Measurements from ENCODE around the gene ZNF148. TPM values are rescaled to one million over a fixed set of nuclear protein-coding genes. Genes with fewer than 3 reads are reported as not detected.

Gene ZNF148
- polyA plus RNA-seq, 2 of the 4 experiments (the other 2 are of a cell fraction): 9.9 to 26.5 TPM

- no peak overlapping the region for H3K4me2 ChIP-seq
- 50% methylated on average over 2 of the region's 2 CpGs for WGBS (ENCODE audit: missing lambda C conversion rate)
- POLR2A ChIA-PET: no interaction called here
Observed at GRCh38 chr3:125332504-125332903, 42.6 kb downstream of the ZNF148 start.

GRCh38 chr3:125331243-125331642 is 43.9 kb downstream of the ZNF148 start:
- FAIRE-seq (no peak), ATAC-seq (no peak), DNase-seq (ENCODE audit: low read depth in 1 of 2, low spot score in 1 of 2) (no peak)
- H3K4me1 ChIP-seq: peaks cover 7% of the 10 kb centered on the region; the same call in 1 of the 3 replicates
- no peak overlapping the region for H3K4me2 ChIP-seq
- TF ChIP-seq FOSB (CRISPR knock-in tag; IDR thresholded peaks at IDR 0.05) (no peak), SMC3 (IDR thresholded peaks at IDR 0.05) (no peak), PHF8 (IDR thresholded peaks at IDR 0.05; ENCODE audit: borderline replicate concordance, low read depth) (no peak), ZFP36 (IDR thresholded peaks at IDR 0.05; ENCODE audit: borderline replicate concordance, partially characterized antibody) (no peak), RFX5 (IDR thresholded peaks at IDR 0.05) (no peak), BHLHE40 (IDR thresholded peaks at IDR 0.05; ENCODE audit: low read depth, low read length) (no peak)
- H3K9me3 ChIP-seq: no peaks in the 10 kb centered on the region
- no peak overlapping the region for H3K27ac ChIP-seq
- ChIA-PET CTCF (no interaction called here), POLR2A (no interaction called here)
- no peak overlapping the region for H3K4me3 ChIP-seq

More at GRCh38 chr3:125332504-125332903, 42.6 kb downstream of the ZNF148 start:
- H3K4me3 ChIP-seq: no peak overlapping the region
- peaks cover 7% of the 10 kb centered on the region; the same call in 1 of the 3 replicates for H3K4me1 ChIP-seq
- no peaks in the 10 kb centered on the region for H3K9me3 ChIP-seq
- no peak for TF ChIP-seq HES2 (IDR thresholded peaks at IDR 0.05)
- no peak for TF ChIP-seq HOXB13 (CRISPR knock-in tag; IDR thresholded peaks at IDR 0.05; ENCODE audit: low read depth)
- no peak for TF ChIP-seq HEYL (CRISPR knock-in tag; IDR thresholded peaks at IDR 0.05)
- TF ChIP-seq FOSL2 (IDR thresholded peaks at IDR 0.05): no peak
- TF ChIP-seq FOSL2 (CRISPR knock-in tag; IDR thresholded peaks at IDR 0.05): no peak
- no peak overlapping the region for H3K27ac ChIP-seq
- FAIRE-seq: no peak
- no peak for ATAC-seq
- DNase-seq (ENCODE audit: low read depth in 1 of 2, low spot score in 1 of 2): peak in 1 of 2 experiments; percentile 10
- CTCF ChIA-PET: no interaction called here

GRCh38 chr3:125326957-125327356 is 48.2 kb downstream of the ZNF148 start:
- TF ChIP-seq HDAC2 (IDR thresholded peaks at IDR 0.05) (no peak), RCOR1 (IDR thresholded peaks at IDR 0.05; ENCODE audit: low read depth, low read length) (no peak), JUNB (IDR thresholded peaks at IDR 0.05) (no peak), CHD4 (IDR thresholded peaks at IDR 0.05; ENCODE audit: borderline replicate concordance) (no peak), KDM5A (IDR thresholded peaks at IDR 0.05) (no peak), CBX8 (IDR thresholded peaks at IDR 0.05) (no peak), ZSCAN20 (CRISPR knock-in tag; IDR thresholded peaks at IDR 0.05) (no peak), CTCF (IDR thresholded peaks at IDR 0.05) (no peak), POLR2AphosphoS2 (conservative IDR thresholded peaks at IDR 0.05; ENCODE audit: low read length) (no peak), BCL3 (IDR thresholded peaks at IDR 0.05) (no peak), PBX3 (IDR thresholded peaks at IDR 0.05) (no peak), EHMT2 (IDR thresholded peaks at IDR 0.05; ENCODE audit: low read depth) (no peak), HES2 (IDR thresholded peaks at IDR 0.05) (no peak), ZNF302 (CRISPR knock-in tag; IDR thresholded peaks at IDR 0.05) (no peak), RARB (CRISPR knock-in tag; IDR thresholded peaks at IDR 0.05) (no peak), HOXB13 (CRISPR knock-in tag; IDR thresholded peaks at IDR 0.05; ENCODE audit: low read depth) (no peak), EP300 (IDR thresholded peaks at IDR 0.05) (no peak), CBX2 (IDR thresholded peaks at IDR 0.05; ENCODE audit: borderline replicate concordance, low read depth) (no peak), HOXB5 (CRISPR knock-in tag; IDR thresholded peaks at IDR 0.05) (no peak)
- 70% methylated on average over 4 of the region's 4 CpGs for WGBS (ENCODE audit: missing lambda C conversion rate)
- no peak overlapping the region for H3K4me2 ChIP-seq
- H3K4me3 ChIP-seq: no peak overlapping the region
- no peak overlapping the region for H3K27ac ChIP-seq
- ChIA-PET CTCF (no interaction called here), POLR2A (no interaction called here)
- DNase-seq (ENCODE audit: low read depth in 1 of 2, low spot score in 1 of 2) (no peak), ATAC-seq (no peak), FAIRE-seq (no peak)
- H3K9me3 ChIP-seq: no peaks in the 10 kb centered on the region
- H3K4me1 ChIP-seq: peaks cover 7% of the 10 kb centered on the region; the same call in 1 of the 3 replicates
